GM18873 (cell line): ENCODE measurements around the gene CSTA.
"Not testable (repeated sequence)": the region's sequence is repeated elsewhere in the genome, so short reads cannot be mapped to it uniquely, and the experiment has no call there.

Source experiments
- ATAC-seq: cut with Tn5 transposase; IDR thresholded peaks from one replicate; pipeline ENCODE4 v1.9.1; 2021; ENCODE audit warnings: mild to moderate bottlenecking, moderate library complexity, moderate number of reproducible peaks; ENCODE audit not compliant: unreplicated experiment, low FRiP score

CSTA gene

DNA sequence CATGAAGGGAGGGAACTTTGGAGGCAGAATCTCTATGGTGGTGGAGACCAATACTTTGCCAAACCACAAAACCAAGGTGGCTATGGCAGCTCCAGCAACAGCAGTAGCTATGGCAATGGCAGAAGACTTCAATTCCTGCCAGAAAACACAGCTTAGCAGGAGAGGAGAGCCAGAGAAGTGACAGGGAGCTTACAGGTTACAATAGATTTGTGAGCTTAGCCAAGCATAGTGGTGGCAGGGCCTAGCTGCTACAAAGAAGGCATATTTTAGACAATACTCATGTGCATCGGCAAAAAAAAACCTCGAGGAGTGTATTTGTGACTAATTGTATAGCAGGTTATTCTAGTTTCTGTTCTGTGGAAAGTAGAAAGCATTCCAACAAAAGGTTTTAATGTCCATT is 6.4 kb upstream of the CSTA start:
- ATAC-seq, result no peak

DNA sequence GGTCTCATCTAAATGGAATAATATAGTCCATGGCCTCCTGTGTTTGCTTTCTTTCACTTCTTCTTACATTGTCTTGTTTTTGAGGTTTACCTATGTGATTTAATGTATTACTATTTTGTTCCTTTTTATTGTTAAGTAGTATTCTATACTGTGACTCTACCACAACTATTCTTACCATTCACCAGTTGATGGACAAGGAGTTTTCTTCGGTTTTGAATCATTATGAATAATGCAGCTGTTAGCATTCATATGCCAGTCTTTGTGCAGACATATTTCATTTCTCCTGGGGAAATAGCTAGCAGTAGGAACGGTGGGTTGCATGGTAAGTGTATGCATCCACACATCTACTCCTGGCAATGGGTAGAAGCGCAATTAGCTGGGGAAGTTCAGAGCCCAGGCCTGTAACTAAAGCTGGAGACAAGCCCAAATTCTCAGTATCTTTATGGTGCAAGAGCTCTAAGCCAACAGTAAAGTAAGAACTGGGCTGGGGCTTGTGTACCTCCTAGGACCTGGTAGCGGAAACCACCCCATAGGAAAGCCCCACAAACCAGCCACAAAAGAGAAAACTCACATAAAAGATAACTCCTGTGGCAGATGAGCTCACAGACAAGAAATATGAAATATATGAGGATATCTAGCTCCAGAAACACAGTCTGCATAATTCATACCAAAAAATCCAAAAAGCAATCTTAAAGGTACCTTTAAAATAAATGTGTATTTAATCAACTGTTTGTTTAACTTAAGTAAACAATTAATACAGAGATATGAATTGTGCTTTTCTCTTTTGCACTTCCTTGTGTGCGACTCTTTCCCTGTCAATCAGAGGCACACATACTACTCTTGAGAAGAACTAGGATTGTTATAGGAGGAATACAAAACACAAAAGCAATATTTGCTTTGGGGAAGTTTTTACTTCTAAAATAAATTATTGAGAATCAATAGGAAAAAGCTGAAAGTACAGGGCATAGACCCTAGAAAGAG is 2.7 kb upstream of the CSTA start:
- peak; percentile 68 for ATAC-seq

DNA sequence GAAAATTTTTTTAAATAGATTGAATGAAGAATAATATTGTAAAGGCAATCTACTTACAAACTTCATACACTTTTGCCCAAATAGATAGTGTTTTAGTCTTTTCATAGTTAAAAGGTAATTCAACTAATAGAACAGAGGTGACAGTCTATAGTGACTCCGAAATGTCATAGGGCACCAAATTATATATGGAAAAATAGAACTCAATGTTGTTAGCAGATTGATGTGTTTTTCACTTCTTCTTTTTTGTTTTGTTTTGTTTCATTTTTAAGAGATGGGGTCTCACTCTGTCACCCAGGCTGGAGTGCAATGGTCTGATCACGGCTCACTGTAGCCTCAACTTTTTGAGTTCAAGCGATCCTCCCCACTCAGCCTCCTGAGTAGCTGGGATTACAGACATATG is 721 bp downstream of the CSTA start:
- no peak for ATAC-seq

DNA sequence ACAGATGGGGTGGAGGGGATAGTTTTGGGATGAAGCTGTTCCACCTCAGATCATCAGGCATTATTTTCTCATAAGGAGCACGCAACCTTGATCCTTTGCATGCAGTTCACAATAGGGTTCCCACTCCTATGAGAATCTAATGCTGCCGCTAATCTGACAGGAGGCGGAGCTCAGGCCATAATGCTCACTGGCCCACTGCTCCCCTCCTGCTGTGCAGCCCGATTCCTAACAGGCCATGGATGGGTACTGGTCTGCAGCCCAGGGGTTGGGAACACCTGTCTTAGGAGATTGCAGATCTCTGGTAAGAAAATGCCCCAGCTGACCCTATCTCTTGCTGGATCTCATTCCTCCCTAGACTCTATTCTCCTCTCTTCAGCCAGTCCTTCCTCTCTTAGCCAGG is 6.8 kb downstream of the CSTA start:
- ATAC-seq, result no peak

DNA sequence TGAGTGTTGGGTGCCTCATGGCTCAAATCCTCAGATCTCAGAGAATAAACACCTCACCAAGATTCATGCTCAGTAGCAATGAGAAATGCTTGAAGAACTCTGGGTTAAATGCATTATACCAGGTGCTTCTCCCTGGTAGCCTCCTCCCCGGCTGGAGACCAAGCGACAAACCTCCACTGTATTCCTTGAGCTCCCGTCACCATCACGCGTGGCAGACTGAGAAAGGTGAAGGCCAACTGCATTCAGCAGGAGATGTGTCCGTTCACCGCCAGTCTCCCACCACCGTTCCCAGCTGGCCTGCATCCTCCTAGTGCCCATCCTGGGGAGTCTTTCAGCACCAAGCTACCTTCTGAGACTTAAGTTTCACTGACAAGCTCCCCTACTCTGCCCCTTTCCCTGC is 7.5 kb downstream of the CSTA start:
- ATAC-seq, result no peak

DNA sequence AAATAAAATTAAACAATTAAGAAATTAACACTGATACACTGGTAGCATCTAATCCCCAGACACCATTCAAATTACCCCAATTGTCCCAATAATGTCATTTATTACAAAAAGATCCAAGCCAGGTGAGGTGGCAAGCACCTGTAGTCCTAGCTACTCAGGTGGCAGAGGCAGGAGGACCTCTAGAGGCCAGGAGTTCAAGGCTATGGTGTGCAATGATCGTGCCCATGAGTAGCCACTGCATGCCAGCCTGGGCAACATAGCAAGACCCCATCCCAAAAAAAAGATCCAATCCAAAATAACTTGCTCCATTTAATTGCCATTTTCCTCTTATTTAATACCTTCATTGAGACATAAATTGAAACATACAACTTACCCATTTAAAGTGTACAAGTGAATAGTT is 17.8 kb downstream of the CSTA start:
- ATAC-seq, result no peak

DNA sequence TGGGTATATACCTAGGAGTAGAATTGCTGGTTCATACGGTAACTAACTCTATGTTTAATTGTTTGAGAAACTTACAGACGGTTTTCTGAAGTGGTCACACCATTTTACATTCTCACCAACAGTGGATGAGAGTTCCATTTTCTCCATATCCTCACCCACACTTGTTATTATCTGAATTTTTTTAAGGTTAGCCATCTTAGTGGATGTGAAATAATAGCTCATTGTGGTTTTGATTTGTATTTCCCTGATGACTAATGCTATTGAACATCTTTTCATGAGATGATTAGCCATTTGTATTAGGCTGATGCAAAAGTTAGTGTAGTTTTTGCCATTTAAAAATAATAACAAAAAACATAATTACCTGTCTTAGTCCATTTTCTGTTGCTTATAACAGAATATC is 18.6 kb downstream of the CSTA start:
- no peak for ATAC-seq

DNA sequence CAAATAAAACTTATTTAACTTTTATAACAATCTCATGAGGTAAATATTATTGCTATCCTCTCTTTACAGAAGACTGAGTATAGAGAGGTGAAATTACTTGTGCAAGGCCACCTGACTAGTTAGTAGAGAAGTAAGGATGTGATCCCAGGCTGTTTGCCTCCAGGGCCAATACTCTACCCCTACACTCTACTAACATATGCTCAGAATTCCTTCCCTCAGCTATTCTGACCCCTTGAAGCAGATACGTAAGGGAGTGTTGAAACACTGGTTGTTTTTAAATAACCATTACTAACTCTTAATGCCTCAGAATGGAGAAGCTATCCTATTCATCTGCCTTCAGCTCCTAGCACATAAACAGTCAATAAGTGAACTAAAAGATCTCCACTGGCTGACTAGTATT is 24.1 kb downstream of the CSTA start:
- ATAC-seq, result no peak

DNA sequence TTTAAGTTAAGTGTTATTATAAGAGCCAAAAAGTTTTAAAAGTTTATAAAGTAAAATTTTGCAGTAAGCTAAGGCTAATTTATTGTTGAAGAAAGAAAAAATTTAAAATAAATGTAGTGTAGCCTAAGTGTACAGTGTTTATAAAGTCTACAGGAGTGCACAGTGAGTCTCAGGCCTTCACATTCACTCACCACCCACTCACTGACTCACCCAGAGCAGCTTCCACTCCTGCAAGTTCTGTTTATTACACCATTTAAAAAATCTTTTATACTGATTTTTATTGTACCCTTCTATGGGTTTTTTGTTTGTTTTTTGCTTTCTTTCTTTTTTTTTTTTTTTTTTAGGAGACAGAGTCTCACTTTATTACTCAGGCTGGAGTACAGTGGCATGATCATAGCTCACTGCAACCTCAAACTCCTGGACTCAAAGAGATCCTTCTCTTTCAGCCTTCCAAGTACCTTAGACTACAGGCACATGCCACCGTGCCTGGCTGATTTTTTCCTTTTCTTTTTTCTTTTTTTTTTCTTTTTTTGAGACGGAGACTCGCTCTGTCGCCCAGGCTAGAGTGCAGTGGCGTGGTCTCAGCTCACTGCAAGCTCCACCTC is 25.9 kb downstream of the CSTA start:
- no peak for ATAC-seq

DNA sequence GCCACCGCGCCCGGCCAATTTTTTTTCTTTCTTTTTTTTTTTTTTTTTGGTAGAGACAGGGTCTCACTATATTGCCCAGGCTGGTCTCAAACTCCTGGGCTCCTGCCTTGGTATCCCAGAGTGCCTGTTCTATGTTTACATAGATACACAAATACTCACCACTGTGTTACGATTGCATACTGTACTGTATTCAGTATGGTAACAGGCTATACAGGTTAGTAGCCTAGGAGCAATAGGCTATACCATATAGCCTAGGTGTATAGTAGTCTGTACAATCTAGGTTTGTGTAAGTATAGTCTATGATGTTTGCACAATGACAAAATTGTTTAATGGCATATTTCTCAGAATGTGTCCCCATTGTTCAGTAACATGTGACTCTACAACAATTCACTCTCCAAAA is 26.6 kb downstream of the CSTA start:
- no peak for ATAC-seq

DNA sequence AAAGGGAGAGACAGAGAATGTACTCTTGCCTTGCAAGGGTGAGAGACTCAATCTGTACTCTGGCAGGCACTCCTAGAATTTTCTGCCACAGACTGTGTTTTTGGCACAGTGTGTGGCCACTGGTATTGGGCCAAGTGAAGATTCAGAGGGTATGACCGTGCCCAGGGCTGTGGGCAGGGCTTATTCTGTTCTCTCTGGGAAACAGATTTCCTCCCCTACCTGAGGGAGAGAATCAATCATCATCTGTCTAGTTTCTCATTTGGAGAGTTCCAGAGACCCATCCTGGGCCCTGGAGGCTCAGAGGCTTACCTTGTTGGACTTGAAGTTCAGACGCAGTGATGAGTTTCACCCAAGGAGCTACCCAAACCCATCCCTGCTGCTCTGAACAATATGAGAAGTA is 28.2 kb downstream of the CSTA start:
- ATAC-seq, result no peak

DNA sequence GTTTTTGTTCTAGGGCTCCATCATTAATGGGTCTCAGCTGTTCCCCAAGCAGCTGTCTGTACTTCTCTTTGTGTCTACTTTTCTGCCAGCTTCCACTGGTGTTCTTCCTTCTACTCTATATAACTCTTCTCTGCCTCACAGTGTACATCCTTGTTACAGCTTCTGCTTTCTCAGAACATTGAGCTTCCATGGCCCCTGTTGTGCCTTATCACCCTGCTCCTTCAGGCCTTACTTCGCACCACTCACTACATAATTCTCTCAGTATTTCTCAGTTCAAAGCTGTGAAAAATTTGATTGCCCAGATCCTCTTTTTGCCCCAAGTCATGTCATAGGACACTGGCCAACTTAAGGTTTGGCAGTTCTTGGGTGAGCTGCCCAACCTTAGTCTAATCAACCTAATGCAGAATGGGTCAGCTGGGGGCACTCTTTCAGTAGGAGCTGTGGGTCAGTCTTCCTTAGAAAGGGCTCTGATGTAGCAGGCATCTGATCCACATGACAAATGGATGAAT is 28.9 kb downstream of the CSTA start:
- ATAC-seq, result no peak

DNA sequence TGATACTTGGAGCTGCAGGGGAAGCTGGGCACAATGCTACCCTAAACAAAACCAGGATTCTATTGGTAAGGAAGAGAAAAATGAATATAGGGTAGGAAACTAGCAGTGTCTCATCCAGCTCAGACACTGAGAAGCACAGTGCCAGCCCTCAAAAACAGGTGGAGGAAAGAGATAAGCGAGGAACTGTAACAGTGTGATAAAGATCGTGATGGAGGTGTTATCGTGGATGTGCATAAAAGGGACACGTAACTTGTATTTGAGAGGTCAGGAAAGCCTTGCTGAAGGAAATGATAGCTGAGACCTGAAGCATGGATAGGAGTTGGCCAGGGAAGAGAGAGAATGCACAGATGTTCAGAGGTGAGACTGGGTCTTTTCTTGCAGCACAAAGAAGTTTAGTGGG is 30.6 kb downstream of the CSTA start:
- ATAC-seq, result no peak

DNA sequence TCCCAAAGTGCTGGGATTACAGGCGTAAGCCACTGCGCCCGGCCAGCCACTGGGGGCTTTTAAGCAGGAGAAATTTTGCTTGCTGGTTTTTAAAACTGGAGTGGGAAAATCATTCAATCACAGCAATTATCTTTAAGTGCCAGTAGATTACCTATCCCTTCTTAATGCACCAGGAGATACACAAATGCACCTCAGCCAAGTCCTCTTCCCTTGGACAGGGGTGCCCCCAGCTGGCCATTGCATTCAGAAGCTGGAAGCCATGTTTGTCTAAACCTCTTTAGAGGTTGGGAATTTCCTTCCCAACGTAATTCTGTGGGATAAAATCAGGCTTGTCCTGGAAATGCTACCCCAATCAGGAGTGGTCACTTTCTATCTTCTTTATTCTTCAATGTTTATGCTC is 31.4 kb downstream of the CSTA start:
- ATAC-seq, result no peak

DNA sequence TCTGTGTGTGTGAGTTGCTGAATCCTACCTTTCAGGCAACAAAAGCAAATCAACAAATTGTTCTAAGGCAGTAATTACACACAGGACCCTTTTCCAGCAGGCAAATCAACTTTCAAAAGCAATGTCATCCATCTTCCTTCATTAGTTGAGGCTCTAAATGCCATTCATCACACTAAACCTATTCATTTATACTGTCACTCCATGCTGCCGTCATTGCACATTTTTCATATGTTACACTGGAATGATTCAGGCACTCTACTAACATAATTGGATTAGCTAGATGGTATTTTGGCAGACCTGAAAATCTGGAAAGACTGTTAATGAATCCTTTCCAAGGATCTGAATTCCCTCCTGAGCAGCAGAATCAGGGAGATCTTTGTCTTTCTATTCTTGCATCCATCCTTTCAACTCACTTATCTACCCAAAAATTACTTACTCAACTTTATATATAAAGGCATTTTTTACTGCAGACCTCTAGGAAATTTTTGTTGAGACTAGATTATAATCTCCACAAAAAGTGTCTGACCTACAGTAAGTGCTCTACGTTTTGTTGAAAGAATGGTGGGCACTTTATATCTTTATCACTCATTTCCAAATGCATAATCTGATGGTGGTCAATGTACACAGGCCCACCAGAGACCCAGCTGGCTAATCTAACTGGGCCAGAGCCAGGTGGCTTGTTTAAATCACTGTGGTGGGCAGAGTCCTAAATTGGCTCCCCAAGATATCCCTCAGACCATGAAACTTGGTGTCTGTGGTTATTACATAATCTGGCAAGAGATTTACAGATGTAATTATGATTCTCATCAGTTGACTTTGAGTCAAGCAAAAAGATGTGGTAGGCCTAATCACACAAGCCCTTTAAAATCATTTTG is 33.0 kb downstream of the CSTA start:
- no peak for ATAC-seq

DNA sequence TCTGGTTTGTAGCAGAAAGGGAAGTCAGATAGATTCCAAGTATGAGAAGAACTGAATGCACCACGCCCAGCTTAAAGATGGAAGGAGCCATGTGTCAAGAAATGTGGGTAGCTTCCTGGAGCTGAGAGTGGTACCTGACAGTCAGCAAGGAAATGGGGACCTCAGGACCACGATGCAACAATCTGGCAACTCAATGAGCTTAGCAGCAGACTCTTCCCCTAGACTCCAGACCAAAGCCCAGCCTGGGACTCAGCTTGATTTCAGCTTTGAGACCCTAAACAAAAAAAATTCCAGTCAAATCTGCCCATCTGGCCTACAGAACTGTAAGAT is 33.6 kb downstream of the CSTA start:
- ATAC-seq, result no peak

DNA sequence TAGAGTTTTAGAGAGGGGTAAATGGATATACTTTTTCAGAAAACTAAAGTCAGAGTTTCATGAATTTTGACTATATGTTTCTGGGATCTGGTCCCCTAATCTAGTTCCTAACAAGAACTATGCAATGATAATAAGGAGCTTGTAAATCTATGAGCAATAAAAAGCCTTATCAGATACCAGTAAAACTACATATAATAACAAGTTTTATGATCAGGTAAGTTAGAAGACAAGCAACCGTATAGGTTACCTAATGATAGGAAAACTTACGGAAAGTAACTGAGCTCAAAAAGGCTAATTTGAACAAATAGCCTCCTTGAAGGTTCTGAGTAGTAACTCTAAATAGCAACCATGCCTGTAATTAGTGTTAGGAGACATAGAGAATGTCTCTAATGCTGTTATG is 37.0 kb downstream of the CSTA start:
- no peak for ATAC-seq

DNA sequence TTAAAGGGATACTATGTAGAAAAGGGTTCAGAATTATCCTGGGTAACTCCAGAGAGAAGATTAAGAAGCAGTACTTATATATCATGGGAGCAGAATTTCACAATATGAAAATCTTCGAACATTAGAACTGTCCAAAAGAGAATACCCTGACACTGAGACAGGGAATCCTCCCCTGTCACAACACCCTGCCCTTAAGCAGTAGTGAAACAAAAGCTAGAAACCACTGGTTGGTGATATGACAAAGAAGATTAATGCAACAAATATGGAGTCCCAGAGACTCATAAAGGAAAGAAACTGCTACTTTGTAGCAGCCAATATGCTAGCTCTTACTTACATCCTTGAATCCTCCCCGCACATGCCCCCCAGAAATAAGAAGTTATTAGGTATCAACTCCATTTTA is 39.4 kb downstream of the CSTA start:
- ATAC-seq, result no peak

DNA sequence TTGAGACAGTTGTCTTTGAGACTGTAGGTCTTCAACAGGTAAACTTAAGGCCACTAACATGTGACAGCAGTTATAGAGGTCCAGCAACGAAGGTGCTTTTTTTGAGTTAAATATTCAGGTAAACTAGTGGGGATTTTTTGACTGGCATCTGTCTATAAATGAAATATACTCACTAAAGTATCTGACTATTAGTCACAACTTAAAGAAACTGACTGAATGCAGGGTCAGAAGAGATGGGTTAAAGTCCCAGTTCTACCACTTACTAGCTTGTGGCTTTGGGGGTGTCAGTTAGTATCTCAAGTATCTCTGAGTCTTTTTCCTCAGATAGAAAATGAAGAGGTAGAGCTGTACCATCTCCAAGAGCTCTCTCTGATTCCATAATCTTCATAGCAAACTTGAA is 40.0 kb downstream of the CSTA start:
- ATAC-seq, result no peak

DNA sequence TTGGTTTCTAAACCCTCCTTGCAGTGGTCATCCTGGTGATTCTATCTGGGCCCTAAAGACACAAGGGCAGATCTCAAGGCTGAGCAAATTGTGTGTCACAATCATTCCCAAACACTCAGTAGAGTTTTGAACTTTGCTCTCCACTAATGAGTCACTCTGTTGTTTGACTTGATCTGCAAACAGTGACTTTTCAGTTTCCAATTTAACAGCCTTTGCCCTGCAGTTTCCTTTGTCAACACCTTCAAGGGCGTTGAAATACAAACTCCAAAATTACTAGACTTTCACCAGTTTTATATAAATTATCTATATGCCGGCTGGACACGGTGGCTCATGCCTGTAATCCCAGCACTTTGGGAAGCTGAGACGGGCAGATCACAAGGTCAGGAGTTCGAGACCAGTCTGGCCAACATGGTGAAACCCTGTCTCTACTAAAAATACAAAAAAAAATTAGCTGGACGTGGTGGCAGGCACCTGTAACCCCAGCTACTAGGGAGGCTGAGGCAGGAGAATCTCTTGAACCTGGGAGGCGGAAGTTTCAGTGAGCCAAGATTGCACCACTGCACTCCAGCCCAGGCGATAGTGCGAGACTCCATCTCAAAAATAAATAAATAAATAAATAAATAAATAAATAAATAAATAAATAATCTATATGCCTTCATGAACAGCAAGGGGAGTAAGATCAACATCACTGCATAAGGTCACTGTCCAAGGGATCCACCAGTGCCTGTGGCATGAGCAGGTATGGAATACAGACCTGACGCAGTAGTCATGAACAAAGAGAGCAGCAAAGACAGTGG is 40.7 kb downstream of the CSTA start:
- ATAC-seq, result not testable (repeated sequence)
